Kidney (tissue), 14 donors: ENCODE results near the gene PDE9A. TPM values are rescaled to one million over a fixed set of nuclear protein-coding genes. Genes with fewer than 3 reads are reported as not detected.

Experiments
- DNase-seq, 5 donors: peaks; one replicate each; pipeline ENCODE4 v3.0.0-alpha.2; 2013 to 2020
- FAIRE-seq: peaks from 2 replicates; lab custom pipeline; 2012; peaks lifted over from hg19 to GRCh38; lab: Jason Lieb, UNC
- H3K27ac ChIP-seq, 2 donors: one replicate each; pipeline ENCODE4 v1.7.0; 2013; ENCODE audit warnings: low read depth in 2 of 2, low read length in 2 of 2, inconsistent platforms in 1 of 2
- H3K27me3 ChIP-seq: one replicate; pipeline ENCODE4 v1.7.1; 2013; ENCODE audit warnings: low read length, inconsistent platforms; ENCODE audit not compliant: control insufficient read depth, insufficient read depth
- H3K36me3 ChIP-seq, 3 donors: one replicate each; pipeline versions ENCODE4 v1.7.0 to v1.7.1; 2013; ENCODE audit warnings: low read length in 3 of 3, control low read depth in 1 of 3, inconsistent platforms in 1 of 3; ENCODE audit not compliant: insufficient read depth in 3 of 3, control insufficient read depth in 2 of 3
- H3K4me1 ChIP-seq, 3 donors: one replicate each; pipeline versions ENCODE4 v1.7.0 to v1.7.1; 2013; ENCODE audit warnings: low read length in 3 of 3, inconsistent platforms in 1 of 3, low read depth in 1 of 3; ENCODE audit not compliant: control insufficient read depth in 2 of 3, insufficient read depth in 2 of 3
- H3K4me3 ChIP-seq, 3 donors: one replicate each; pipeline versions ENCODE4 v1.7.0 to v1.8.1; 2013; ENCODE audit warnings: low read length in 3 of 3, control low read depth in 1 of 3, inconsistent platforms in 1 of 3
- H3K9ac ChIP-seq, 3 donors: one replicate each; pipeline versions ENCODE4 v1.7.0 to v1.7.1; 2013; ENCODE audit warnings: low read length in 3 of 3, control low read depth in 1 of 3, inconsistent platforms in 1 of 3
- H3K9me3 ChIP-seq, 3 donors: one replicate each; pipeline versions ENCODE4 v1.7.0 to v1.7.1; 2013; ENCODE audit warnings: low read length in 3 of 3, control low read depth in 1 of 3, inconsistent platforms in 1 of 3; ENCODE audit not compliant: control insufficient read depth in 2 of 3, insufficient read depth in 1 of 3
- intact Hi-C: fragments of 100-400 bp; cut with DNase I; formaldehyde crosslinking; loops from one replicate; pipeline ENCODE4 v1.11.1; 2022
- polyA plus RNA-seq: library from polyadenylated mRNA; stranded (reverse); fragments of 350-450 nt; fragmentation: Illumina TruSeq; extraction: RNeasy Lipid Tissue Mini Kit (QIAGEN cat#74804); gene quantifications from one replicate; pipeline ENCODE4 v1.2.3, GENCODE V29; 2014; ENCODE audit warnings: low read depth, low replicate concordance; ENCODE audit not compliant: insufficient read depth
- total RNA-seq: library from RNA; stranded (reverse); fragmentation: NEBNext Ultra II Directional; extraction: Animal tissue kit (Norgen Biotek cat#: 25700); gene quantifications from one replicate; pipeline ENCODE4 v1.2.1, GENCODE V29; 2021
- TF ChIP-seq, protein P1 (sequence below): IDR thresholded peaks from 3 replicates; pipeline ENCODE4 v1.5.1; 2012; ENCODE audit warnings: mild to moderate bottlenecking, moderate library complexity, borderline replicate concordance; ENCODE audit not compliant: insufficient read depth; ENCODE audit errors: extremely low read depth
- donor health status: control.
- donor health status: control.
- donor health status: control.
- donor health status: control.
- donor health status: control.
- donor health status: DM: yes; HTN: yes; CAD: no.
- donor health status: Normal renal cell carcinoma (clear cell type).

Gene PDE9A
- total and polyA plus RNA-seq, 2 donors from 2014 or later: 30.1 to 39.0 TPM

DNA sequence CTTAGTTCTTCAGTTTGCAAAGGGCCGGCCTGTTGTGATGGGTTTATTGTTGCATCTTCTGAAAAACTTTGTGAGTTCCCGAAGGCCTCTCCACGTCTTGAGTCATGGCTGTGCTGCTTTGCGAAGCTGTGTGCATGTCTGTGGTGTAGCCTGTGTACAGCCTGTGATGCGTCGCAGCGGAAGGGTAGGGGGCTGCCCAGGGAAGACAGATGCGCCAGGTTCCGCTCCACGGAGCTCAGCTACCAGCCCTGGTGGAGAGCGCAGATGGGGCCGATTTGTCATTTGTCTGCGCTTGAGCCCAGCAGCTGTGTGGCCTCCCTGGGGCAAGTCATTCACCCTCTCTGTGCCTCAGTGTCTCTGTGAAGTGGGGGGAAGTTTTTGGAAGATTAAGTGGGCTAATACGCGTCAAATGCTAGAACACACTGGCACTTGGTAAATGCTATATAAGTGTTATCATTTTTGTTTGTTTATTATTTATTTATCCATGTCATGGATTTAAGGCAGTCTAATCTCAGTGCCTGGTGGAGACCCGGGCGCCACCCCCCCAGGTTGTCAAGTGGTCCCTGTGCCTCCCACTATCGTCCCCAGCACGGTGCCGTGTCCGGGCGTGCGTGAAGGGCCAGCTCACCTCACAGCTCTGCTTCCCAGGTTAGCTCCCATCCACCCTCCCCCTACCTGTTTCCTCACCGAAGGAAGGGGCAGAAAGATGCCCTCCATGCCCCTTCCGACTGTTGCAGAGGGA is 8.4 kb downstream of the PDE9A start:
- intact Hi-C loops: no loop called here
- H3K27me3 ChIP-seq: no peaks in the 10 kb centered on the region
- FAIRE-seq (no peak), DNase-seq (peak in 2 of 5 donors; percentile 48 to 62)
- no peak overlapping the region for H3K9ac ChIP-seq
- H3K4me3 ChIP-seq: no peak overlapping the region
- TF ChIP-seq, protein P1, sequence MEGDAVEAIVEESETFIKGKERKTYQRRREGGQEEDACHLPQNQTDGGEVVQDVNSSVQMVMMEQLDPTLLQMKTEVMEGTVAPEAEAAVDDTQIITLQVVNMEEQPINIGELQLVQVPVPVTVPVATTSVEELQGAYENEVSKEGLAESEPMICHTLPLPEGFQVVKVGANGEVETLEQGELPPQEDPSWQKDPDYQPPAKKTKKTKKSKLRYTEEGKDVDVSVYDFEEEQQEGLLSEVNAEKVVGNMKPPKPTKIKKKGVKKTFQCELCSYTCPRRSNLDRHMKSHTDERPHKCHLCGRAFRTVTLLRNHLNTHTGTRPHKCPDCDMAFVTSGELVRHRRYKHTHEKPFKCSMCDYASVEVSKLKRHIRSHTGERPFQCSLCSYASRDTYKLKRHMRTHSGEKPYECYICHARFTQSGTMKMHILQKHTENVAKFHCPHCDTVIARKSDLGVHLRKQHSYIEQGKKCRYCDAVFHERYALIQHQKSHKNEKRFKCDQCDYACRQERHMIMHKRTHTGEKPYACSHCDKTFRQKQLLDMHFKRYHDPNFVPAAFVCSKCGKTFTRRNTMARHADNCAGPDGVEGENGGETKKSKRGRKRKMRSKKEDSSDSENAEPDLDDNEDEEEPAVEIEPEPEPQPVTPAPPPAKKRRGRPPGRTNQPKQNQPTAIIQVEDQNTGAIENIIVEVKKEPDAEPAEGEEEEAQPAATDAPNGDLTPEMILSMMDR: no peak
- peaks cover 0 to 9% (median 4%) of the 10 kb centered on the region in 3 donors for H3K36me3 ChIP-seq
- H3K4me1 ChIP-seq: peaks cover 0 to 5% (median 0%) of the 10 kb centered on the region in 3 donors
- H3K9me3 ChIP-seq: peaks cover 0 to 2% (median 0%) of the 10 kb centered on the region in 3 donors
- H3K27ac ChIP-seq: no peak overlapping the region

DNA sequence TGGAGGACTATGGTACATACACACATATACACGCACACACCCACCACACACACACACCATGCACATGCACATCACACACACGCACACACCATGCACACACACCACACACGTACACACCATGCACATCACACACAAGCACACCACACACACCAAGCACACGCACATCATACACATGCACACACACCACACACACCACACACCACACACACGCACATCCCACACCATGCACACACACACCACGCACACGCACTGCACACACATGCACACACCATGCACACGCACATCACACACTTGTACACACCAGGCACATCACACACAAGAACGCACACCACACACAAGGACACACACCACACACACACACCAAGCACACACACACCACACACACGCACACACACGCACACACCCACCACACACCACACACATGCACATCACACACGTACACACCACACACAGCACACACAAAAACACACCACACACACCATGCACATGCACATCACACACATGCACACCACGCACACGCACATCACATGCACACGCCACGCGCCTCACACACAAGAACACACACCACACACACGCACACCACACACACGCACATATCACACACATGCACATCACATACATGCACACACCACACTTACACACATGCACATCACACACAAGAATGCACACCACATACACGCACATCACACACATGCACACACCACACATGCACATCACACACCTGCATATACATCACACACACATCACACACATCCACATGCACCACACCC is 9.2 kb downstream of the PDE9A start:
- Histone ChIP-seq H3K27ac (no peak overlapping the region), H3K27me3 (no peaks in the 10 kb centered on the region), H3K4me3 (peak overlapping the region in 1 of 3 donors; percentile 35), H3K9me3 (peaks cover 0 to 2% (median 0%) of the 10 kb centered on the region in 3 donors), H3K4me1 (no peaks in the 10 kb centered on the region), H3K36me3 (peaks cover 0 to 9% (median 4%) of the 10 kb centered on the region in 3 donors), H3K9ac (peak overlapping the region in 1 of 3 donors; percentile 6)
- TF ChIP-seq, protein P1: no peak
- no peak for DNase-seq
- no peak for FAIRE-seq
- intact Hi-C loops: no loop called here

DNA sequence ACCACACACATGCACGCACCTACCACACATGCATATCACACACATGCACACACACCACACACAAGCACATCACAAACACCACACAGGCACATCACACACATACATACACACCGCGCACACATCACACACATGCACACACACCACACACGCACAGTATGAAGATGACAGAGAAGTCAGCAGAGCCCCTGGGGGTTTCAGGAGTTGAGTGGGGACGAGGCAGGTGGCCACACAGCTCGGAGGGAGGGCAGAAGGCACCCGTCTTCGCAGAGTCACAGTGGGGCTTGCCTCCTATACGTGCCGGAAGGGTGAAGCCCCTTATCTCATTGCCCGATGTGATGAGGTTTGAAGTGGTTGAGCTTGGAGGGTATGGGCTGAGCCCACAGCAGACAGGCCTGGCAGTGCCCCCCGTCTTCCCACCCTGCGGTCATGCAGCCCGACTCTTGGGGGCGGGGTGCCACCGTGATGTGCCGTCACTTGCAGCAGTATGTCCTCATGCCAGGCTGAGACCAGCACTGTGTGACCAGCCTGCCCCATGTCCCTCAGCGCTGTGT is 9.9 kb downstream of the PDE9A start:
- FAIRE-seq: no peak
- H3K27me3 ChIP-seq: no peaks in the 10 kb centered on the region
- no peaks in the 10 kb centered on the region for H3K4me1 ChIP-seq
- H3K27ac ChIP-seq: no peak overlapping the region
- intact Hi-C loops: no loop called here
- H3K36me3 ChIP-seq: peaks cover 0 to 9% (median 4%) of the 10 kb centered on the region in 3 donors
- no peak for DNase-seq
- peak overlapping the region in 1 of 3 donors; percentile 6 for H3K9ac ChIP-seq
- TF ChIP-seq, protein P1: no peak
- H3K4me3 ChIP-seq: peak overlapping the region in 1 of 3 donors; percentile 35
- H3K9me3 ChIP-seq: peaks cover 0 to 2% (median 0%) of the 10 kb centered on the region in 3 donors
